Spleen (tissue), 10 donors: ENCODE measurements around the gene BPIFB3. TPM values are rescaled to one million over a fixed set of nuclear protein-coding genes. Genes with fewer than 3 reads are reported as not detected.

Experiments
- polyA plus RNA-seq, 3 donors: library from polyadenylated mRNA; stranded (reverse); fragments of 200-250 nt; gene quantifications; one replicate each; pipeline ENCODE4 v1.2.1, GENCODE V29; 2013
- total RNA-seq, 7 donors: library from RNA; depleted of rRNA in 3 of 7; stranded (reverse); fragments of >200 nt in 3 of 7; fragmentation: NEBNext Ultra II Directional in 4 of 7; extraction: Animal tissue kit (Norgen Biotek cat#: 25700) in 4 of 7; gene quantifications; one replicate each; pipeline versions ENCODE4 v1.1.0 to v1.2.1, GENCODE V29; 2016 to 2021
- donor health status: healthy with polysubstance abuse.
- donor health status: DM: no; HTN: no; CAD: no; lungs with moderate emphysema.
- donor health status: DM: no; HTN: no; CAD: no.
- donor health status: Bipolar disorder and iron deficiency.
- donor health status: healthy.
- donor health status: DM: no; HTN: no; CAD: no.
- donor health status: DM: yes; HTN: yes; CAD: no.

Gene BPIFB3
- total and polyA plus RNA-seq, 10 donors, result not detected

Other genes with a start within 250 kb of the BPIFB3 start
- gene MAPRE1, start 233.9 kb upstream of the BPIFB3 start, total RNA-seq, result 100 to 1,000 TPM in 3 of 7 donors, 10 to 100 TPM in 4; 84.4 to 121 (median 91.5) TPM
- 10 to 100 TPM; 25.1 to 51.8 (median 38.4) TPM for gene MAPRE1, start 233.9 kb upstream of the BPIFB3 start, polyA plus RNA-seq
- 1 to 10 TPM in 5 of 7 donors, under 1 TPM in 2; 0.34 to 4.2 (median 1.7) TPM for gene EFCAB8, start 195.0 kb upstream of the BPIFB3 start, total RNA-seq
- under 1 TPM; 0.06 to 0.12 (median 0.07) TPM for gene EFCAB8, start 195.0 kb upstream of the BPIFB3 start, polyA plus RNA-seq
- not detected for gene SUN5, start 49.5 kb upstream of the BPIFB3 start, total RNA-seq
- gene SUN5, start 49.5 kb upstream of the BPIFB3 start, polyA plus RNA-seq, result not detected
- gene BPIFB2, start 46.2 kb upstream of the BPIFB3 start, total RNA-seq, result not detected
- not detected for gene BPIFB2, start 46.2 kb upstream of the BPIFB3 start, polyA plus RNA-seq
- gene BPIFB6, start 22.3 kb upstream of the BPIFB3 start, total RNA-seq, result not detected
- not detected for gene BPIFB6, start 22.3 kb upstream of the BPIFB3 start, polyA plus RNA-seq
- gene BPIFB4, start 25.7 kb downstream of the BPIFB3 start, total RNA-seq, result not detected
- not detected for gene BPIFB4, start 25.7 kb downstream of the BPIFB3 start, polyA plus RNA-seq
- not detected for gene BPIFA2, start 114.3 kb downstream of the BPIFB3 start, total RNA-seq
- not detected for gene BPIFA2, start 114.3 kb downstream of the BPIFB3 start, polyA plus RNA-seq
- gene BPIFA3, start 163.4 kb downstream of the BPIFB3 start, total RNA-seq, result not detected
- gene BPIFA3, start 163.4 kb downstream of the BPIFB3 start, polyA plus RNA-seq, result not detected
- not detected for gene BPIFA1, start 182.1 kb downstream of the BPIFB3 start, total RNA-seq
- not detected for gene BPIFA1, start 182.1 kb downstream of the BPIFB3 start, polyA plus RNA-seq
- not detected for gene BPIFB1, start 229.3 kb downstream of the BPIFB3 start, total RNA-seq
- gene BPIFB1, start 229.3 kb downstream of the BPIFB3 start, polyA plus RNA-seq, result under 1 TPM in 2 of 3 donors, not detected in 1; 0.06 TPM